HG03354 (cell line): ENCODE data around the gene LRCH1.

Source experiments
- ATAC-seq: cut with Tn5 transposase; IDR thresholded peaks from one replicate; pipeline ENCODE4 v1.9.1; 2021; ENCODE audit warnings: mild to moderate bottlenecking; ENCODE audit not compliant: unreplicated experiment, poor library complexity, severe bottlenecking

The LRCH1 gene

GRCh38 chr13:46679369-46680120, 126.6 kb downstream of the LRCH1 start:
- ATAC-seq = peak; percentile 91

DNA sequence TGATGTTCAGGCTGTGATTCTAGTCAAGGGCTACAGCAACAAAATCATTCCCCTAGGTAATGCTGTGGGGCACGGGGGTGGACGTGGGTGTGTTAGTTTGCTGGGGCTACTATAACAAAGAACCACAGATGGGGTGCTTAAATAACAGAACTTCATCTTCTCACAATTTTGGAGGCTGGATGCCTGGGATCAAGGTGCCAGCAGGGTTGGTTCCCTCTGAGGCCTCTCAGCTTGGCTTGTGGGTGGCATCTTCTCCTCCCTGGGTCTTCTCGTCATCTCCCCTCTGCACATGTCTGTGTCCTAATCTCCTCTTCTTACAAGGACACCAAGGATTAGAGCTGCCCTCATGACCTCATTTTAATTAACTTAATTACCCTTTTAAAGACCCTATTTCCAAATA, 129.0 kb downstream of the LRCH1 start:
- ATAC-seq = no peak

- ATAC-seq = no peak
Observed at GRCh38 chr13:46682707-46683106, 129.7 kb downstream of the LRCH1 start.

- no peak for ATAC-seq
Observed at GRCh38 chr13:46683676-46684260, 130.8 kb downstream of the LRCH1 start.

GRCh38 chr13:46684287-46685001, 131.5 kb downstream of the LRCH1 start:
- no peak for ATAC-seq

DNA sequence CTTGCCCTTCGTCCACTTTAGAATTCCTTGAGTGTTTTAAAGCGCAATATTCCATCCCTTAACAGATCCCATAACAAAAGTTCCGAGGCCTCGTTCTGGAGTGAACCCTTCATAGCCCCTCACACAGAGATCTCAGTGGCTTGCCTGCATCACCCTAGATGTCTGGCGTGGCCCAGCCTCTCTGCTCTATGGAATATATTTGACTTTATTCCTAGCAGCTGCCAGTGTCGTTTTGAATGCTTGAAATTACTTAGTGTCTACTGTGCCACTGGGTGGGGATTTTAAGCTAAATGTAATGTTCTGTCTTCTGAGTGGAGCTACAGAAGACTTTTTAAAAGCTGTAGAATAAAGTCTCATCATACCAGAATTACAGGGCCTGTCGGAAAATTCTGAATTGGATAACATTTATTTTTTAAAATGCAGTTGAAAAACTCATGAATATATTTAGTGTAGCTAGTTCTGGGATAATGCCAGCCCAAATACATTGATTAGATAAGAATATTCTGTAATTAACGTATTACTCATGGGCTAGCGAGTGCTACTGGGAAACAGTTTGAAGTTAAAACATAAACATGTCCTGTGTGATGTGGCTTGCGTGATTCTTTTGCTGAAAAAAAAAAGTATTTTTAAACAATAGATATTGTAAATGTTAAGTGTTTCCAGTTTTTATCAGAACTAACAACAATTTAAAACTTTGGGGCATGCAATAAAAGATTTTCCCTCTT, 132.2 kb downstream of the LRCH1 start:
- ATAC-seq = no peak

- no peak for ATAC-seq
Observed at GRCh38 chr13:46686171-46686570, 133.2 kb downstream of the LRCH1 start.

- peak; percentile 81 for ATAC-seq
Observed at GRCh38 chr13:46687810-46688209, 134.8 kb downstream of the LRCH1 start.

DNA sequence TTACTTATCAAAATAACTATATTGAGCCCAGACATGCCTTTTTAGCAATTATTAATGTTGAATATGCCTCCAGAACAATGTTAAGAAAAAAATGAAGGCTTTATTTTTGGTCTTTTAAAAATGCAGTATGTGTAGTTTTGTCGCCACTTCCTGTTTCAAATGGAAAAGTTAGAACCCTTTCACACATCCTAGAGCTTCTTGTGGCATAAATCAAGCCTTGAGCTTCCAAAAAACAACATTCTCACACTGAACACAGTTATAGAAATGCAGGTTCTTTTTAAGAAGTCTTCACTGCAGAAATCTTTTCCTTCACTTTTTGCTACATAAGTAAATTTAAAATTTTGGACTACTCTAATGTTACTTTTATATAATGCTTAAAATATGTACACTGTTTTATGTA, 135.3 kb downstream of the LRCH1 start:
- no peak for ATAC-seq

- ATAC-seq = no peak
Observed at GRCh38 chr13:46698014-46698413, 145.0 kb downstream of the LRCH1 start.

DNA sequence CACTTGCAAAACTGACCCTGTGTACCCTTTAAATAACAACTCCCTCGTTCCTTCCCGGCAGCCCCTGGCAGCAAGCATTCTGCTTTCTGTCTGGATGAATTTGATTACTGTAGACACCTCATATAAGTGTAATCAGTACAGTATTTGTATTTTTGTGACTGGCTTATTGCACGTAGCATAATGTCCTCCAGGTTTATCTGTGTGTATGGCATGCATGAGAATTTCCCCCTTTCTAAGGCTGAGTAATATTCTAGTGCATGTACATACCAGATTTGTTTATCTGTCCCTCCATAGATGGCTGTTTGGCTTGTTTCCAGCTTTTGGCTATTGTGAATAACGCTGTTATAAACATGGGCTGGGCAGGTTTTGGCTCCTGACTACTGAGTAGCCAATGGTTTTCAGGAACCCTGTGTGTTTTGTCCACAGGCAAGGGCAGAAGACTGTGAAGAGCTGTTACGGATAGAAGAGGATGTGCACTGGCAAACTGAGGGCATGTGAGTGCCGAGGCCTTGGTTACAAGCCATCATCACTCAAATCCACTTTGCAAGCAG, 146.0 kb downstream of the LRCH1 start:
- no peak for ATAC-seq

DNA sequence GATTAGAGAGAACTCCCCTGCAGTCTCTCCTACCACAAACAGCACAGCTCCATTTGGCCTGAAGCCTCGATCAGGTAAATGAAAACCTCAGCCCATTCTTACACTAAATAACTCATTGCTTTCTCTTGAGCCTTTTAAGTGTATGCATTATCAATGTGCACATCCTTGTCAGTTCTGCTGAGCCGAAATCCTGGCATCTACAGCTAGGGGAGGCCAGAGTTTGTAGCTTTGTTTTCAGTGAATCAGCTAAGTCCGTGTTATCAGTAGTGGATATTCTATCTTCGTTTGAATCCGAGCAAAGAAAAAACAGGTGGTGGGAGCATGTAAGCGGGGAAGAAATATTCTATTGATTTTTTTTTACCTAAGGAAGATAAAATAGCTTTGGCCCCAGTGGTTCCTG, 159.6 kb downstream of the LRCH1 start:
- ATAC-seq = no peak

DNA sequence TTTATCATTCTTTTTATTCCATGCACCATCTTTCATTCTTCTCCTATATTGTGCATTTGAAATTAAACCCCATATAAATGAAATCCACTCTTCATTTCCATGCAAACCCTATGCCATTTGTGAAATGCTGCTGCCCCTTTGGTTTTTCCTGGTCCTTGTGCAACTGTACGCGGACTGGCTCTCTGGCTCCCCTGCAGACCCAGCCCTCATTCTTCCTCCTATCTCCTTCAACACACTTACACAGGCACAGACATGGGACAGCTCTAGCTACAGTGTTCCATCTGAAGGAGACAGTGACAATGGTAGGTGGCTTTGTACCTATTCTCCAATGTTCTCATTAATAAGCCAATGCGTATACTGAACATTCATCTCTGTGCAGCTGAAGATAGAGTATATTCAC, 162.4 kb downstream of the LRCH1 start:
- no peak for ATAC-seq

DNA sequence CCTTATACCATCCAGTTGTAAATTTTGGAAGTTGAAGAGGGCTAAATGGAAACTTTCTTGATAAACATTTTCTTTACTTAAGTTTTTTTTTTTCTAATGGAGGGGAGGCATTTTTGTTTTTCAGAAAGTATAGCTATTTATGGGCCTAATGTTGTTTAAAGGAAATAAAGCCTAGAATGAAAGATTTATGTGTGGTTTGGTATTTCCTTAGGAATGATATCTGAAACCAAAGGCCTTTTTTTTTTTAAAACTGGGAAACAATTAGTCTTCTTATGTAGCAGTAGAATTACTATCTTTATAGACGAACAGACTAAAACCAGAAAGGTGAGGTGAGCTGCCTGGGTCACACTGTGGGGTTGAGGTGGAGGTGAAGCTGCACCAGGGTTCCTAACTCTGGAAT, 163.9 kb downstream of the LRCH1 start:
- no peak for ATAC-seq

- no peak for ATAC-seq
Observed at GRCh38 chr13:46717275-46717674, 164.3 kb downstream of the LRCH1 start.

- no peak for ATAC-seq
Observed at GRCh38 chr13:46717856-46718255, 164.9 kb downstream of the LRCH1 start.

DNA sequence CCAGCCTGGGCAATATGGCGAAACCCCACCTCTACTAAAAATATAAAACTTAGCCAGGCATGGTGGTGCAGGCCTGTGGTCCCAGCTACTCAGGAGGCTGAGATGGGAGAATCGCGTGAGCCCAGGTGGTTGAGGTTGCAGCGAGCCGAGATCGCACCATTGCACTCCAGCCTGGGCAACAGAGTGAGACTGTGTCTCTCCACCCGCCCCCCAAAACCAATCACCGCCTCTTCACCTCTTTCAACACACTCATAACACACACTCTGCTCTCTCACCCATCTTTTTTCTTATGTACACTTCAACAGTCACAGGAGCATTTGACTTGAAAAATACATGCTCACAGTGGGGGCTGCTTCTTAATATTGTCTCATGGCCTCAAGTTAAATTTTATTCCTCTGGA, 167.2 kb downstream of the LRCH1 start:
- ATAC-seq = peak; percentile 45

- no peak for ATAC-seq
Observed at GRCh38 chr13:46721054-46721453, 168.1 kb downstream of the LRCH1 start.

- ATAC-seq = no peak
Observed at GRCh38 chr13:46726347-46726746, 173.4 kb downstream of the LRCH1 start.

DNA sequence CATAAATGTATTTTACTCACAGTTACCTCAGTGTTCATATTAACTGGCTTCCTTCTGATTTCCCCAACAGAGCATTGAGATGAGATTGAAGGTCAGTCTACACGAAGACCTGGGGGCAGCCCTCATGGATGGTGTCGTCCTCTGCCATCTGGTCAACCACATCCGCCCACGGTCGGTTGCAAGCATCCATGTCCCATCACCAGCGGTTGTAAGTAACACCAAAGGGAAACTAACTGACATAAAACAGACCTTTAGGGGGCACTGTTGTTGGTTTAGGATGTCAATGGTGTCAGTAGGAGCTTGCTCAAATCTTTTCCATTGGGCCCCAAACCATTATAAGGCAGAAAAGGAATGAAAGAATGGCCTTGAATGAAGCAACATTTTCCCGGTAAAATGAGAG, 175.8 kb downstream of the LRCH1 start:
- no peak for ATAC-seq
